NCI-H2107 treated with DMSO at 0.1 percent for 48 hours (cell line): Measurements from ENCODE around the gene RPL6.
A peak's percentile ranks its signal among the peaks of the same experiment; 100 is the strongest.
"Not testable (repeated sequence)": the region's sequence is repeated elsewhere in the genome, so short reads cannot be mapped to it uniquely, and the experiment has no call there.

Experiments used
- DNase-seq: peaks from one replicate; lab custom pipeline; 2025; ENCODE audit not compliant: unreplicated experiment; lab: John Stamatoyannopoulos, UW

Gene RPL6

GRCh38 chr12:112409064-112409905 is at the start of gene RPL6:
Gene RPL6, minus strand, starts transcription at chr12:112409605. Its CDS starts 949 bp downstream, at chr12:112408656.
- peak; percentile 91 for DNase-seq

- no peak for DNase-seq
Measured at GRCh38 chr12:112458751-112459150, 49.3 kb upstream of the RPL6 start.

DNA sequence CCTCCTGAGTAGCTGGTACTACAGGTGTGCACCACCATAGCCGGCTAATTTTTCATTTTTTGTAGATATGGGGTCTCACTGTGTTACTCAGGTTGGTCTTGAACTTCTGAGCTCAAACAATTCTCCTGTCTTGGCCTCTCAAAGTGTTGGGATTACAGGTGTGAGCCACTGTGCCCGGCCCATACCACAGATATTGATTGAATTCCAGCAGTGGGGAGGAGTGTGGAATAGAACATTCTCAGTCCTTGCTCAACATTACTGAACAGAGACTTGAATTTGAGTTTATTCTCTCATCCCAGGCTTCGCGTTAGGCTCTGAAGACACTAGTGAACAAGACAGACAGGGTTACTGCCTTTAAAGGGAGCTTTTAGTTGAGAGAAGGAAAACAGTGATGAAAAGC is 48.9 kb upstream of the RPL6 start:
- no peak for DNase-seq

GRCh38 chr12:112457142-112457541 is 47.7 kb upstream of the RPL6 start:
- not testable (repeated sequence) for DNase-seq

DNA sequence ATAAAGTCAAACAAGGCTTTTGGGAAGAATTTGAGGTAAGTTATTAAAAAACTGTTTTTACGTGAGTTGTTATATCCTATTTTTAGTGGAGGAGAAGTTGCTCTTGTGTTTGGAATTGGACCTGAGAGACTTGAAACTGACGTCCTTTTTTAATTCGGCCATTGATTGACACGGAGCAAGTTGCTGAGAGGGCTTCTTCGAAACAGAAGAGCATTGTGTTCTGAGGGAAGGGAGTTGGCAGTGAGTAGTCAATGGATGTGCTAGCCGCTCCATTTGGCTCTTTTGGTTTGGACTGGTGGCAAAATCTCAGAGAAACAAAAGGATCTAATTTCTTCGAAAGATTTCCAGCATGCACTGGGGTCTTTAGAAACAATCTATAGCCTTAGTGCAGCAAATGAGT is 46.6 kb upstream of the RPL6 start:
- no peak for DNase-seq

GRCh38 chr12:112450725-112451124 is 41.3 kb upstream of the RPL6 start:
- DNase-seq, result no peak

DNA sequence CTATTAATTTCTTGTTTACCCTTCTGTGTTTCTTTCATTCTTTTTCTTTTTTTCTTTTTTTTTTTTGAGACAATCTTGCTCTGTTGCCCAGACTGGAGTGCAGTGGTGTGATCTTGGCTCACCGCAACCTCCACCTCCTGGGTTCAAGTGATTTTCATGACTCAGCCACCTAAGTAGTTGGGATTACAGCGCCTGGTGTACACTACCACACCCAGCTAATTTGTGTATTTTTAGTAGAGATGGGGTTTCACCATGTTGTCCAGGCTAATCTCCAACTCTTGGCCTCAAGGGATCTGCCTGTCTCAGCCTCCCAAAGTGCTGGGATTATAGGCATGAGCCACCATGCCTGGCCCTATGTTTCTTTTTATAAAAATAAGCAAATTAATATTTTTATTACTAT is 38.8 kb upstream of the RPL6 start:
- DNase-seq, result not testable (repeated sequence)

GRCh38 chr12:112447106-112447505 is 37.7 kb upstream of the RPL6 start:
- no peak for DNase-seq

GRCh38 chr12:112446008-112446725 is 36.8 kb upstream of the RPL6 start:
- no peak for DNase-seq

DNA sequence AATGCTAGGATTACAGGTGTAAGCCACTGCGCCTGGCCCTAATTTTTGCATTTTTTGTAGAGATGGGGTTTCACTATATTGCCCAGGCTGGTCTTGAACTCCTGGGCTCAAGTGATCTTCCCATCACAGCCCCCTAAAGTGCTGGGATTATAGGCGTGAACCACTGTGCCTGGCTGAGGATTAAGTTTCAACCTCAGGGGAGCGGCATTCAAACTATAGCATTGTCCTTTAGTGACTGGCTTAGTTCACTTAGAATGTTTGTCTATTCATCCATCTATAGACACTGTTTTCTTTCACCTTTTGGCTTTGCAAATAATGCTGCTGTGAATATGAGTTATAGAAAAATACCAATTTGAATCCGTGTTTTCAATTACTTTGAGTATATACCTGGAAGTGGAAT is 34.5 kb upstream of the RPL6 start:
- peak; percentile 45 for DNase-seq

- DNase-seq, result not testable (repeated sequence)
Measured at GRCh38 chr12:112440653-112441052, 31.2 kb upstream of the RPL6 start.

DNA sequence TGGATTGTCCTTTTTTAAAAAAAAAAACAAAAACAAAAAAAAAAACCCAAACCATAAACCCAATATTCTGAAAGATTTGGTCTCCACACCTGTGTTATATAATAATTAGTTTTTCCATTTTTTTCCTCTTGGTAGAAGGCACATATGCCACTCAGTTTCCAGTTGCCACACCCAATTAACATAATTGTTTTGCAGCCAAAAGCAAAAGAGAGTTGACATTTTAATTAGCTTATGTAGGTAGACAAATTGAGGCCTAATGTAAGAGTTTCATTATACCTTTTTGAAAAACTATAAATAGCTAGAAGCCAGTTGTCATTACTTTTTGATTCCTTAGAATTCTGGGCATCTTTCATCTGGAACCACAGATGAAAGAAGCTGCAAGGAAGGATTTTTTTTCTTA is 30.4 kb upstream of the RPL6 start:
- DNase-seq, result no peak

DNA sequence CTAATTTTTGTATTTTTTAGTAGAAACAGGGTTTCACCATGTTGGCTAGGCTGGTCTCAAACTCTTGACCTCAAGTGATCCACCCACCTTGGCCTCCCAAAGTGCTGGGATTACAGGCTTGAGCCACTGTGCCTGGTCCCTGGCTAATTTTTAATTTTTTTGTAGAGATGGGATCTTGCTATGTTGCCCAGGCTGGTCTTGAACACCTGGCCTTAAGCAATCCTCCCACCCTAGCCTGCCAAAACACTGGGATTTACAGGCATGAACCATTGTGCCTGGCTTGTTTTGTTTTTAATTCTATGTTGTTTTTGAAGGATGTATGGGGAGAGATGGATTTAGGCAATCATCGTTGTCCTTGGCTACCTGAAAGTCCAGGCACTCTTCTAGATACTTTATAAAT is 29.2 kb upstream of the RPL6 start:
- not testable (repeated sequence) for DNase-seq

- DNase-seq, result no peak
Measured at GRCh38 chr12:112433551-112433950, 24.1 kb upstream of the RPL6 start.

DNA sequence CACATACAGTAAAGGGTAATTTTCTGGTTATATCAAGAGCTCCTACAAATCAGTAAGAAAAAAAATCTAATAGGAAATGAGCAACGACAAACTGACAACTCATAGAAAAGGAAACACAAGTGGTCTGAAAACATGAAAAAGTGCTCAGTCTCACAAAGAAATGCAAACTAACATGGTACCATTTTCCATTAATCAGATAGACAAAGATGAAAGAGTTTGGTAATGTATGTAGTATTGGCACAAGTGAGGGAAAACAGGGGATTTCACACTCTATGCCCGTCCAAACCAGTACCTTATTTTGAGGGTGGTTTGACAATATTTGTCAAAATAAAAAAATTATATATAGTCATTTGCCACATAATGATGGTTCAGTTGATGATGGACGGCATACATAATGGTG is 22.6 kb upstream of the RPL6 start:
- no peak for DNase-seq

- DNase-seq, result no peak
Measured at GRCh38 chr12:112430929-112431328, 21.5 kb upstream of the RPL6 start.

DNA sequence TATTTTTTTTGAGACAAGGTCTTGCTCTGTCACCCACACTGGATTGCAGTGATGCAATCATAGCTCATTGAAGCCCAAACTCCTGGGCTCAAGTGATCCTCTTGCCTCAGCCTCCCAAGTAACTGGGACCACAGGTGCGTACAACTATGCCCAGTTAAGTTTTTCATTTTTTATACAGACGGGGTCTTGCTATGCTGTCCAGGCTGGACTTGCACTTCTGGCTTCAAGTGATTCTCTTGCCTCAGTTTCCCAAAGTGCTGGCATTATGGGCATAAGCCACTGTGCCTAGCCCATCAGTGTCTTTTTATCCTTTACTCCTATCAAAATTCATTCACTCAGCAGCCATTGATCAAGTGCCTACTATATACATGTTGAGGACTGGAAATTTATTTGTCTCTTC is 18.4 kb upstream of the RPL6 start:
- no peak for DNase-seq

DNA sequence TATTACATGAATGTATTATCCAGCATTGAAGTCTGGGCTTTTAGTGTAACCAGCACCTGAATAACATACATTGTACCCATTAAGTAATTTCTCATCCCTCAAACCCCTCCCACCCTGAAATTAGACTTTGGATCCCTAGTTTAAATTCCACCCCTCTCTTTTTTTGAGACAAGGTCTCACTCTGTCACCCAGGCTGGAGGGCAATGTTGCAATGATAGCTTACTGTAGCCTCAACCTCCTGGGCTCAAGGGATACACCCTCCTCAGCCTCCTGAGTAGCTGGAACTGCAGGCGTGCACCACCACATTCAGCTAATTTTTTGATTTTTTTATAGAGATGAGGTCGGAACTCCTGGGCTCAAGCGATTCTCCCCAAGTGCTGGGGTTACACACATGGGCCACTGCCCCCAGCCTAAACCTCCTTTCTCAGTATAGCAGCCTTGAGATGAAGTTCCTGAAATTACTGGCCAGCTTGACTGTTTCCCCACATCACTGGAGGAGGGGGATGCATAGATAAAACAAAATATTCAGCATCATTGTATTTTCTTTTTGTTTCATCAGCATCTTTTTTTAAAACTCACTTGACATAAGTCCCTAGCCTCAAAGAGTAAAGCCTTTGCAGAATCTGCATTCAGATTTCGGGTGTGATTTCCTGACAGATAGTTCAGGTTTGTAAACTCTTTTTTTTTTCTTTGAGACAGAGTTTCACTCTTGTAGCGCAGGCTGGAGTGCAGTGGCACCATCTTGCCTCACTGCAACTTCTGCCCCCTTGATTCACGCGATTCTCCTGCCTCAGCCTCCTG is 16.4 kb upstream of the RPL6 start:
- DNase-seq, result no peak

DNA sequence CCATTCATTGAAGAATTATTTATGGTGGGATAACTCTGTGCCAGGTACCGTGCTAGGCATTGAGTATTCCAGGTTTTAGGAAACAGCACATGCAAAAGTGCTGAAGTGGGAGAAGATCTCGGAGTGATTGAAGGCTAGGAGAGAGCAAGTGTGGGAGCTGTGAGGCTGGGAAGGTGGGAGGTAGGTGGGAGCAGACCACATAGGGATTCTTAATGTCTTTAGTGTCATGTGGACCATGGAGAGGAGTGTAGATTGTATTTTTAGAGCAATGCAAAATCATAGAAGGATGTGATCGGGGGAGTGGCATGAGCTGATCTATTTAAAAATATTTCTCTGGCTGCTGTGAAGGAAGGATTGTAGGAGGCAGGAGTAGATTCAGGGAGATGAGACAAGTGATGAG is 14.7 kb upstream of the RPL6 start:
- no peak for DNase-seq

- no peak for DNase-seq
Measured at GRCh38 chr12:112422531-112422930, 13.1 kb upstream of the RPL6 start.

GRCh38 chr12:112421363-112421762 is 12.0 kb upstream of the RPL6 start:
- DNase-seq, result no peak

DNA sequence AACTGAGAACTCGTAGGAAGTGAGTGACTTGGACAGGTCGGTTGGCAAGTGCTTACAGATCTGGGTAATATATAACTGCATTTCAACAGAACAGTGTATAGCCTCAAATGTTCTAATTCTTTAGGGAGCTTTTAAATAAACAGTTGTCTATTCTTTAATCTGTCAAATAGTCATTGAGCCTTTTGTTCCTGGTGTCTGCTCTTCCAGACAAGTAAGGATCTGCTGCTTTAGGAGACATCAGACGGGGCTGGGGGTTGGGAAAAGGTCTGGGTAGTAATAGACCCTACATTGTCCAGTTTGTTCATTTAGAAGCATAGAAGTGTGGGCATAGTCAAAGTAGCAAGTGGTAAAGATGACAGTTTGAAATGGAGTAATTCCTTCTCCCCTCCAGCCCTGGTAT is 11.3 kb upstream of the RPL6 start:
- DNase-seq, result no peak
